ENCODE results near the gene DPP8. TPM values are rescaled to one million over a fixed set of nuclear protein-coding genes. Genes with fewer than 3 reads are reported as not detected.

DPP8 gene
- total and polyA plus RNA-seq, 10 of the 15 experiments (the other 5 are each of a cell fraction or from before 2014, with no cell fraction given) = 12.0 to 30.6 (median 24.3) TPM

DNA sequence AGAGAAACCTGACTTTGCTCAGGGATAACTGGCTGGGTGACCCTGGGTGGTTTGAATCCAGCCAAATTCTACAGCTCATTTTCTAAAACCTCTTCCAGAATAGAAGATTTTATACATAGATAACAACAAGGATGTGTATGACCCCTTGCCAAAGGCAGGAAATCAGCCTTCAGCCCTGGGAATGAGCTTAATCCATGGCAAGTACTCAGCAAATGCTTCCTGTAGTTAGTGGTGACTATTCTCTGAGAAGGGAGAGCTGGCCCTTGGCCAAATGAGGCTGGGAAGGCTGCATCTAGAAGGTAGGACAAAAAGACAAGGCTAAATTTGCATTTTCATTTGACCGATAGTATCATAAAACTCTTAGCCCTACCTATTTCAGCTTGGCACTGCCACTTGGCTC is 8.1 kb upstream of the DPP8 start (continued):
- TF ChIP-seq TCF3 (IDR thresholded peaks at IDR 0.05; ENCODE audit: borderline replicate concordance, insufficient read depth, low read depth, low read length) (no peak), MYC (IDR thresholded peaks at IDR 0.05; ENCODE audit: insufficient read depth, insufficient read length, insufficient replicate concordance, low read length, severe bottlenecking) (no peak), KAT2A (conservative IDR thresholded peaks at IDR 0.05; ENCODE audit: control insufficient read depth, low read depth, low read length) (no peak), HDAC6 (IDR thresholded peaks at IDR 0.05; ENCODE audit: unreplicated experiment) (no peak), BCL11A (IDR thresholded peaks at IDR 0.05; ENCODE audit: low read depth, low read length) (no peak)

GRCh38 chr15:65524226-65524625 is 6.7 kb upstream of the DPP8 start:
- no peaks in the 10 kb centered on the region for H3K27me3 ChIP-seq (replicated peaks in 1 of 2; ENCODE audit: control insufficient read depth in 2 of 2, insufficient read depth in 2 of 2, low read length in 1 of 2)
- TF ChIP-seq KLF5 (IDR thresholded peaks at IDR 0.05; ENCODE audit: partially characterized antibody) (no peak), MTA3 (IDR thresholded peaks at IDR 0.05; ENCODE audit: borderline replicate concordance, low read length) (no peak)
- no peaks in the 10 kb centered on the region for H3K9me3 ChIP-seq (replicated peaks; ENCODE audit: control insufficient read depth, insufficient read depth, low read length)
- in situ Hi-C loops (cut with MboI) (no loop called here), intact Hi-C loops (cut with micrococcal nuclease; ENCODE audit: unreplicated experiment) (no loop called here)
- ChIA-PET POLR2A (no interaction called here), SMC1A (ENCODE audit: uncharacterized antibody, unreplicated experiment) (no interaction called here), CTCF (interaction anchor here (0.9 to 1.2 kb wide), 2 partner anchors 12 to 19 kb away, joined by 3 read pairs; no protein-coding TSS in a partner anchor), RAD21 (ENCODE audit: unreplicated experiment) (no interaction called here)
- ATAC-seq (no peak), FAIRE-seq (peak; percentile 47), DNase-seq (ENCODE audit: low read depth, low spot score) (no peak)
- no peaks in the 10 kb centered on the region for H3K79me2 ChIP-seq (ENCODE audit: control insufficient read depth, insufficient read depth, low read length)
- no peaks in the 10 kb centered on the region for H3K36me3 ChIP-seq (ENCODE audit: control insufficient read depth in 2 of 2, insufficient read depth in 2 of 2, low read length in 1 of 2)
- no peak overlapping the region for H3K27ac ChIP-seq (ENCODE audit: control insufficient read depth, insufficient read depth)
- H3K9ac ChIP-seq (ENCODE audit: control insufficient read depth, insufficient read depth, low read length) = no peak overlapping the region
- no TSS peak for BruUV-seq (replicated peaks)
- H2AFZ ChIP-seq (ENCODE audit: control insufficient read depth, low read depth, low read length) = no peak overlapping the region
- WGBS (ENCODE audit: insufficient coverage, insufficient replicate concordance, low lambda C conversion rate, missing lambda C conversion rate) = 67% methylated on average over 9 of the region's 10 CpGs
- H3K4me1 ChIP-seq (ENCODE audit: control insufficient read depth, insufficient read depth, low read length) = no peaks in the 10 kb centered on the region
- H4K20me1 ChIP-seq (ENCODE audit: control insufficient read depth, insufficient read depth) = no peaks in the 10 kb centered on the region
- no peak overlapping the region for H3K4me3 ChIP-seq
- H3K4me2 ChIP-seq (ENCODE audit: control insufficient read depth, insufficient read depth) = no peak overlapping the region

DNA sequence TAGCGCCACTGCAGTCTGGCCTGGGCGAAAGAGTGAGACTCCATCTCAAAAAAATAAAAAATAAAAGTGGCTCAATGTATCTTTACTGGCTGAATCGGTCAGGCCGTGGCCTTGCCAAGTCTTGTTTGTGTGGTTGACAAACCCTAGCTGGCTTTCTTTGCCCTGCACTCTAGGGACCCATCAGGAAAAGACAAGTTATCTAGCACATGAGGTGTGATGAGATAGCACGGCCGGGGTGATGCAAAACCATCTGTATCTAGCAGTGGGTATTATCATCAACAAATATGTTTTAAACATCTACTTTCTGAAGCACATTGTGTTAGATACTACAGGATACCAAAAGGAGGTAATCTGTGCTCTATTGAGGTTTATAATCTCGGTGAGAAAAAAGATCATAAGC is 3.9 kb upstream of the DPP8 start:
- Histone ChIP-seq H2AFZ (ENCODE audit: control insufficient read depth, low read depth, low read length) (no peak overlapping the region), H3K4me3 (no peak overlapping the region), H3K79me2 (ENCODE audit: control insufficient read depth, insufficient read depth, low read length) (peaks cover 11% of the 10 kb centered on the region), H3K4me2 (ENCODE audit: control insufficient read depth, insufficient read depth) (no peak overlapping the region), H3K9me3 (replicated peaks; ENCODE audit: control insufficient read depth, insufficient read depth, low read length) (no peaks in the 10 kb centered on the region), H3K36me3 (ENCODE audit: control insufficient read depth in 2 of 2, insufficient read depth in 2 of 2, low read length in 1 of 2) (no peaks in the 10 kb centered on the region), H3K4me1 (ENCODE audit: control insufficient read depth, insufficient read depth, low read length) (no peaks in the 10 kb centered on the region), H3K9ac (ENCODE audit: control insufficient read depth, insufficient read depth, low read length) (no peak overlapping the region), H3K27me3 (replicated peaks in 1 of 2; ENCODE audit: control insufficient read depth in 2 of 2, insufficient read depth in 2 of 2, low read length in 1 of 2) (no peaks in the 10 kb centered on the region), H3K27ac (ENCODE audit: control insufficient read depth, insufficient read depth) (no peak overlapping the region), H4K20me1 (ENCODE audit: control insufficient read depth, insufficient read depth) (no peaks in the 10 kb centered on the region)
- ChIA-PET POLR2A (no interaction called here), CTCF (no interaction called here), SMC1A (ENCODE audit: uncharacterized antibody, unreplicated experiment) (no interaction called here), RAD21 (ENCODE audit: unreplicated experiment) (no interaction called here)
- in situ Hi-C loops (cut with MboI) (no loop called here), intact Hi-C loops (cut with micrococcal nuclease; ENCODE audit: unreplicated experiment) (no loop called here)
- no TSS peak for BruUV-seq (replicated peaks)
- WGBS (ENCODE audit: insufficient coverage, insufficient replicate concordance, low lambda C conversion rate, missing lambda C conversion rate) = 58% methylated on average over 6 of the region's 7 CpGs
- ATAC-seq (no peak), DNase-seq (ENCODE audit: low read depth, low spot score) (no peak), FAIRE-seq (no peak)
- TF ChIP-seq, protein P1, sequence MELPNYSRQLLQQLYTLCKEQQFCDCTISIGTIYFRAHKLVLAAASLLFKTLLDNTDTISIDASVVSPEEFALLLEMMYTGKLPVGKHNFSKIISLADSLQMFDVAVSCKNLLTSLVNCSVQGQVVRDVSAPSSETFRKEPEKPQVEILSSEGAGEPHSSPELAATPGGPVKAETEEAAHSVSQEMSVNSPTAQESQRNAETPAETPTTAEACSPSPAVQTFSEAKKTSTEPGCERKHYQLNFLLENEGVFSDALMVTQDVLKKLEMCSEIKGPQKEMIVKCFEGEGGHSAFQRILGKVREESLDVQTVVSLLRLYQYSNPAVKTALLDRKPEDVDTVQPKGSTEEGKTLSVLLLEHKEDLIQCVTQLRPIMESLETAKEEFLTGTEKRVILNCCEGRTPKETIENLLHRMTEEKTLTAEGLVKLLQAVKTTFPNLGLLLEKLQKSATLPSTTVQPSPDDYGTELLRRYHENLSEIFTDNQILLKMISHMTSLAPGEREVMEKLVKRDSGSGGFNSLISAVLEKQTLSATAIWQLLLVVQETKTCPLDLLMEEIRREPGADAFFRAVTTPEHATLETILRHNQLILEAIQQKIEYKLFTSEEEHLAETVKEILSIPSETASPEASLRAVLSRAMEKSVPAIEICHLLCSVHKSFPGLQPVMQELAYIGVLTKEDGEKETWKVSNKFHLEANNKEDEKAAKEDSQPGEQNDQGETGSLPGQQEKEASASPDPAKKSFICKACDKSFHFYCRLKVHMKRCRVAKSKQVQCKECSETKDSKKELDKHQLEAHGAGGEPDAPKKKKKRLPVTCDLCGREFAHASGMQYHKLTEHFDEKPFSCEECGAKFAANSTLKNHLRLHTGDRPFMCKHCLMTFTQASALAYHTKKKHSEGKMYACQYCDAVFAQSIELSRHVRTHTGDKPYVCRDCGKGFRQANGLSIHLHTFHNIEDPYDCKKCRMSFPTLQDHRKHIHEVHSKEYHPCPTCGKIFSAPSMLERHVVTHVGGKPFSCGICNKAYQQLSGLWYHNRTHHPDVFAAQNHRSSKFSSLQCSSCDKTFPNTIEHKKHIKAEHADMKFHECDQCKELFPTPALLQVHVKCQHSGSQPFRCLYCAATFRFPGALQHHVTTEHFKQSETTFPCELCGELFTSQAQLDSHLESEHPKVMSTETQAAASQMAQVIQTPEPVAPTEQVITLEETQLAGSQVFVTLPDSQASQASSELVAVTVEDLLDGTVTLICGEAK (IDR thresholded peaks at IDR 0.05; ENCODE audit: borderline replicate concordance) = no peak
- TF ChIP-seq ZBED1 (IDR thresholded peaks at IDR 0.05; ENCODE audit: borderline replicate concordance) (no peak), RBBP5 (conservative IDR thresholded peaks at IDR 0.05) (no peak), SP1 (IDR thresholded peaks at IDR 0.05; ENCODE audit: low read depth, low read length) (no peak), NBN (IDR thresholded peaks at IDR 0.05) (no peak)
- TF ChIP-seq, protein P2, sequence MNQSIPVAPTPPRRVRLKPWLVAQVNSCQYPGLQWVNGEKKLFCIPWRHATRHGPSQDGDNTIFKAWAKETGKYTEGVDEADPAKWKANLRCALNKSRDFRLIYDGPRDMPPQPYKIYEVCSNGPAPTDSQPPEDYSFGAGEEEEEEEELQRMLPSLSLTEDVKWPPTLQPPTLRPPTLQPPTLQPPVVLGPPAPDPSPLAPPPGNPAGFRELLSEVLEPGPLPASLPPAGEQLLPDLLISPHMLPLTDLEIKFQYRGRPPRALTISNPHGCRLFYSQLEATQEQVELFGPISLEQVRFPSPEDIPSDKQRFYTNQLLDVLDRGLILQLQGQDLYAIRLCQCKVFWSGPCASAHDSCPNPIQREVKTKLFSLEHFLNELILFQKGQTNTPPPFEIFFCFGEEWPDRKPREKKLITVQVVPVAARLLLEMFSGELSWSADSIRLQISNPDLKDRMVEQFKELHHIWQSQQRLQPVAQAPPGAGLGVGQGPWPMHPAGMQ (IDR thresholded peaks at IDR 0.05; ENCODE audit: borderline replicate concordance) = no peak
